Neural progenitor cell (in vitro differentiated cells): ENCODE results near the gene NR1D2.

Source experiments
- EZH2phosphoT487 ChIP-seq: fragments of 200-600 bp; sonication (generic); IDR thresholded peaks from 2 replicates; pipeline ENCODE4 v1.6.1; 2017; ENCODE audit warnings: antibody characterized with exemption
- TF ChIP-seq, protein P1 (sequence below): fragments of 200-600 bp; sonication (generic); IDR thresholded peaks from 2 replicates; pipeline ENCODE4 v1.5.1; 2017; ENCODE audit warnings: antibody characterized with exemption, mild to moderate bottlenecking

DNA sequence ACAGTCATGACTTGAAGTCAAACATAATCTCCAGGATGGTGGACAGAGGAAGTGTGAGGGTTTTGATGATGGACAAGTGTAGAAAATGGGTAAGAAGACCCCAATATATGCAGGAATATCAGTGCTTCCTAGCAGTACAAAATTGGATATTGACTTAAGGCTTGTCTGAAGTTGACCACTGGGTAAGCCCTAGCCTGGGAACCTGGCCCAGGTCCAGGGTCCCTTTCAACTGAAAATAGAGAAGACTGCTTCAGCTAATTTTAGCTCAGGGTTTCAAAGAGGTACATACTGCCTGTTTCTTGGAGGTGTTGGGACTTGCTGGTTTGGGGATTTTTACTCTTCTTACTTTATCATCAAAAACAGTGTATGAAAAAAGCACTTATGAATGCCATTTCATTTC is 4.7 kb downstream of the NR1D2 start:
- TF ChIP-seq, protein P1, sequence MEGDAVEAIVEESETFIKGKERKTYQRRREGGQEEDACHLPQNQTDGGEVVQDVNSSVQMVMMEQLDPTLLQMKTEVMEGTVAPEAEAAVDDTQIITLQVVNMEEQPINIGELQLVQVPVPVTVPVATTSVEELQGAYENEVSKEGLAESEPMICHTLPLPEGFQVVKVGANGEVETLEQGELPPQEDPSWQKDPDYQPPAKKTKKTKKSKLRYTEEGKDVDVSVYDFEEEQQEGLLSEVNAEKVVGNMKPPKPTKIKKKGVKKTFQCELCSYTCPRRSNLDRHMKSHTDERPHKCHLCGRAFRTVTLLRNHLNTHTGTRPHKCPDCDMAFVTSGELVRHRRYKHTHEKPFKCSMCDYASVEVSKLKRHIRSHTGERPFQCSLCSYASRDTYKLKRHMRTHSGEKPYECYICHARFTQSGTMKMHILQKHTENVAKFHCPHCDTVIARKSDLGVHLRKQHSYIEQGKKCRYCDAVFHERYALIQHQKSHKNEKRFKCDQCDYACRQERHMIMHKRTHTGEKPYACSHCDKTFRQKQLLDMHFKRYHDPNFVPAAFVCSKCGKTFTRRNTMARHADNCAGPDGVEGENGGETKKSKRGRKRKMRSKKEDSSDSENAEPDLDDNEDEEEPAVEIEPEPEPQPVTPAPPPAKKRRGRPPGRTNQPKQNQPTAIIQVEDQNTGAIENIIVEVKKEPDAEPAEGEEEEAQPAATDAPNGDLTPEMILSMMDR, result no peak
- no peak for TF ChIP-seq EZH2phosphoT487
